Mucosa of rectum (tissue), 2 donors: ENCODE results near the gene ASMTL.
"Not testable (repeated sequence)": the region's sequence is repeated elsewhere in the genome, so short reads cannot be mapped to it uniquely, and the experiment has no call there.

Source experiments
- H3K27ac ChIP-seq, 2 donors: one replicate each; pipeline ENCODE4 v1.7.0; 2013; ENCODE audit warnings: inconsistent platforms in 2 of 2, low read depth in 2 of 2, low read length in 2 of 2
- H3K27me3 ChIP-seq, 2 donors: one replicate each; pipeline ENCODE4 v1.7.0; 2013; ENCODE audit warnings: low read length in 2 of 2; ENCODE audit not compliant: control insufficient read depth in 2 of 2, insufficient read depth in 2 of 2
- H3K36me3 ChIP-seq, 2 donors: one replicate each; pipeline ENCODE4 v1.7.0; 2013; ENCODE audit warnings: low read length in 2 of 2; ENCODE audit not compliant: control insufficient read depth in 2 of 2, insufficient read depth in 2 of 2
- H3K4me1 ChIP-seq, 2 donors: one replicate each; pipeline ENCODE4 v1.7.0; 2013; ENCODE audit warnings: low read length in 2 of 2, mild to moderate bottlenecking in 1 of 2; ENCODE audit not compliant: control insufficient read depth in 2 of 2, insufficient read depth in 2 of 2
- H3K4me3 ChIP-seq, 2 donors: one replicate each; pipeline ENCODE4 v1.7.0; 2013; ENCODE audit warnings: low read length in 2 of 2
- H3K9ac ChIP-seq, 2 donors: one replicate each; pipeline ENCODE4 v1.7.0; 2013; ENCODE audit warnings: low read length in 2 of 2, low read depth in 1 of 2, mild to moderate bottlenecking in 1 of 2
- H3K9me3 ChIP-seq, 2 donors: one replicate each; pipeline ENCODE4 v1.7.0; 2013; ENCODE audit warnings: low read length in 2 of 2; ENCODE audit not compliant: control insufficient read depth in 2 of 2
- donor health status: healthy.
- donor health status: Normal muscosa, but diverticular disease.

Gene ASMTL

GRCh38 chrX:1403867-1404266 lies 48.8 kb downstream of the ASMTL start:
- H3K9ac ChIP-seq, H3K27me3 ChIP-seq, H3K4me3 ChIP-seq, H3K27ac ChIP-seq, H3K9me3 ChIP-seq, H3K4me1 ChIP-seq: not testable (repeated sequence)
- H3K36me3 ChIP-seq, result peaks cover 50 to 62% of the 10 kb centered on the region in 2 donors

- Histone ChIP-seq H3K9ac (no peak overlapping the region), H3K36me3 (peaks cover 51 to 62% of the 10 kb centered on the region in 2 donors), H3K4me3 (no peak overlapping the region), H3K27me3 (no peaks in the 10 kb centered on the region), H3K27ac (no peak overlapping the region), H3K9me3 (no peaks in the 10 kb centered on the region), H3K4me1 (no peaks in the 10 kb centered on the region)
These were observed 49.5 kb downstream of the ASMTL start for GRCh38 chrX:1403228-1403627.

GRCh38 chrX:1401611-1402430 lies 50.9 kb downstream of the ASMTL start:
- no peak overlapping the region for H3K4me3 ChIP-seq
- H3K9ac ChIP-seq, result no peak overlapping the region
- no peak overlapping the region for H3K27ac ChIP-seq
- H3K4me1 ChIP-seq, result no peaks in the 10 kb centered on the region
- no peaks in the 10 kb centered on the region for H3K27me3 ChIP-seq
- no peaks in the 10 kb centered on the region for H3K9me3 ChIP-seq
- peaks cover 41 to 51% of the 10 kb centered on the region in 2 donors for H3K36me3 ChIP-seq

- no peak overlapping the region for H3K4me3 ChIP-seq
- no peak overlapping the region for H3K27ac ChIP-seq
- peaks cover 32 to 42% of the 10 kb centered on the region in 2 donors for H3K36me3 ChIP-seq
- no peaks in the 10 kb centered on the region for H3K9me3 ChIP-seq
- H3K27me3 ChIP-seq, result no peaks in the 10 kb centered on the region
- no peak overlapping the region for H3K9ac ChIP-seq
- H3K4me1 ChIP-seq, result no peaks in the 10 kb centered on the region
These were observed 51.8 kb downstream of the ASMTL start for GRCh38 chrX:1400742-1401471.

GRCh38 chrX:1400049-1400448 lies 52.7 kb downstream of the ASMTL start:
- Histone ChIP-seq H3K36me3 (peaks cover 24 to 33% of the 10 kb centered on the region in 2 donors), H3K4me1 (no peaks in the 10 kb centered on the region), H3K27me3 (no peaks in the 10 kb centered on the region), H3K27ac (no peak overlapping the region), H3K9ac (no peak overlapping the region), H3K9me3 (no peaks in the 10 kb centered on the region), H3K4me3 (no peak overlapping the region)

GRCh38 chrX:1398431-1399340 lies 54.0 kb downstream of the ASMTL start:
- no peak overlapping the region for H3K27ac ChIP-seq
- no peak overlapping the region for H3K4me3 ChIP-seq
- no peak overlapping the region for H3K9ac ChIP-seq
- H3K9me3 ChIP-seq, result no peaks in the 10 kb centered on the region
- H3K36me3 ChIP-seq, result peaks cover 10 to 20% of the 10 kb centered on the region in 2 donors
- no peaks in the 10 kb centered on the region for H3K4me1 ChIP-seq
- no peaks in the 10 kb centered on the region for H3K27me3 ChIP-seq

- H3K36me3 ChIP-seq, result peaks cover 3 to 11% of the 10 kb centered on the region in 2 donors
- H3K27me3 ChIP-seq, result no peaks in the 10 kb centered on the region
- H3K9ac ChIP-seq, result no peak overlapping the region
- no peak overlapping the region for H3K4me3 ChIP-seq
- no peaks in the 10 kb centered on the region for H3K4me1 ChIP-seq
- no peak overlapping the region for H3K27ac ChIP-seq
- H3K9me3 ChIP-seq, result no peaks in the 10 kb centered on the region
These were observed 55.1 kb downstream of the ASMTL start for GRCh38 chrX:1397441-1398270.

GRCh38 chrX:1397001-1397400 lies 55.7 kb downstream of the ASMTL start:
- Histone ChIP-seq H3K9ac (no peak overlapping the region), H3K27me3 (no peaks in the 10 kb centered on the region), H3K27ac (no peak overlapping the region), H3K36me3 (peaks cover 3 to 7% of the 10 kb centered on the region in 2 donors), H3K4me1 (no peaks in the 10 kb centered on the region), H3K4me3 (no peak overlapping the region), H3K9me3 (no peaks in the 10 kb centered on the region)

- no peak overlapping the region for H3K9ac ChIP-seq
- H3K4me1 ChIP-seq, result peaks cover 5 to 6% of the 10 kb centered on the region in 2 donors
- no peaks in the 10 kb centered on the region for H3K9me3 ChIP-seq
- H3K4me3 ChIP-seq, result no peak overlapping the region
- no peak overlapping the region for H3K27ac ChIP-seq
- H3K36me3 ChIP-seq, result peaks cover 3 to 5% of the 10 kb centered on the region in 2 donors
- no peaks in the 10 kb centered on the region for H3K27me3 ChIP-seq
These were observed 57.0 kb downstream of the ASMTL start for GRCh38 chrX:1395646-1396216.
